Stimulated activated CD8-positive, alpha-beta memory T cell treated with anti-CD3 and anti-CD28 coated beads, Interleukin-12 subunit alpha, Interleukin-12 subunit beta, amount 100 ng/mL, for 4 hours (primary cell): ENCODE measurements around the gene CASQ2.

Experiments
- DNase-seq: peaks from one replicate; pipeline ENCODE4 v3.0.0-alpha.2; 2020; ENCODE audit warnings: low read depth

Gene CASQ2

GRCh38 chr1:115727706-115728249 is 40.7 kb downstream of the CASQ2 start:
- no peak for DNase-seq

- DNase-seq, result no peak
Observed at GRCh38 chr1:115726570-115726969, 41.9 kb downstream of the CASQ2 start.

GRCh38 chr1:115726161-115726560 is 42.4 kb downstream of the CASQ2 start:
- DNase-seq, result no peak

- no peak for DNase-seq
Observed at GRCh38 chr1:115725600-115725999, 42.9 kb downstream of the CASQ2 start.

GRCh38 chr1:115723756-115724155 is 44.8 kb downstream of the CASQ2 start:
- no peak for DNase-seq

GRCh38 chr1:115722221-115722620 is 46.3 kb downstream of the CASQ2 start:
- DNase-seq, result no peak

- DNase-seq, result no peak
Observed at GRCh38 chr1:115719285-115719684, 49.2 kb downstream of the CASQ2 start.

GRCh38 chr1:115718011-115718754 is 50.3 kb downstream of the CASQ2 start:
- no peak for DNase-seq

- no peak for DNase-seq
Observed at GRCh38 chr1:115717541-115717940, 51.0 kb downstream of the CASQ2 start.

GRCh38 chr1:115714572-115715141 is 53.9 kb downstream of the CASQ2 start:
- no peak for DNase-seq

GRCh38 chr1:115713906-115714305 is 54.6 kb downstream of the CASQ2 start:
- no peak for DNase-seq

GRCh38 chr1:115712911-115713609 is 55.5 kb downstream of the CASQ2 start:
- DNase-seq, result no peak

GRCh38 chr1:115710859-115711624 is 57.5 kb downstream of the CASQ2 start:
- no peak for DNase-seq

- DNase-seq, result no peak
Observed at GRCh38 chr1:115706587-115707425, 61.7 kb downstream of the CASQ2 start.

- no peak for DNase-seq
Observed at GRCh38 chr1:115705963-115706362, 62.6 kb downstream of the CASQ2 start.

GRCh38 chr1:115705085-115705951 is 63.2 kb downstream of the CASQ2 start:
- no peak for DNase-seq

- no peak for DNase-seq
Observed at GRCh38 chr1:115702959-115703358, 65.6 kb downstream of the CASQ2 start.

- no peak for DNase-seq
Observed at GRCh38 chr1:115701090-115701489, 67.4 kb downstream of the CASQ2 start.

- no peak for DNase-seq
Observed at GRCh38 chr1:115697619-115698018, 70.9 kb downstream of the CASQ2 start.

GRCh38 chr1:115694805-115695204 is 73.7 kb downstream of the CASQ2 start:
- DNase-seq, result no peak
